Ovary (tissue), 9 donors: Measurements from ENCODE around the gene SEMA3E. TPM values are rescaled to one million over a fixed set of nuclear protein-coding genes. Genes with fewer than 3 reads are reported as not detected.
"Not testable (repeated sequence)": the region's sequence is repeated elsewhere in the genome, so short reads cannot be mapped to it uniquely, and the experiment has no call there.

ENCODE experiments used
- DNase-seq, 5 donors: peaks; one replicate each; pipeline ENCODE4 v3.0.0-alpha.2; 2019 to 2020
- H3K27ac ChIP-seq, 2 donors: fragments of 200-600 bp; one replicate each; pipeline versions ENCODE4 v1.5.1 to v1.8.0; 2019 to 2022
- H3K27me3 ChIP-seq: fragments of 200-600 bp; one replicate; pipeline ENCODE4 v1.8.0; 2022
- H3K36me3 ChIP-seq: fragments of 200-600 bp; sonication (generic); one replicate; pipeline ENCODE4 v1.5.1; 2019
- H3K4me1 ChIP-seq: one replicate; pipeline ENCODE4 v1.8.1; 2013; ENCODE audit warnings: mild to moderate bottlenecking, moderate library complexity; ENCODE audit not compliant: insufficient read depth
- H3K4me3 ChIP-seq: fragments of 200-600 bp; sonication (generic); one replicate; pipeline ENCODE4 v1.5.1; 2017
- H3K9me3 ChIP-seq, 2 donors: fragments of 200-600 bp in 1 of 2; sonication (generic) in 1 of 2; one replicate each; pipeline versions ENCODE4 v1.5.1 to v1.8.1; 2013 to 2019; ENCODE audit warnings: mild to moderate bottlenecking in 1 of 2, moderate library complexity in 1 of 2
- CTCF ChIP-seq, 3 donors: fragments of 450-650 bp in 2 of 3; fragments of 200-600 bp in 1 of 3; IDR thresholded peaks; one replicate each; pipeline versions ENCODE4 v1.5.1 to v1.8.0; 2016 to 2022; ENCODE audit warnings: antibody characterized with exemption in 3 of 3, mild to moderate bottlenecking in 1 of 3
- EP300 ChIP-seq: sonication (generic); formaldehyde crosslinking; IDR thresholded peaks from one replicate; pipeline ENCODE4 v1.6.1; 2017; ENCODE audit warnings: antibody characterized with exemption
- POLR2A ChIP-seq: fragments of 450-650 bp; IDR thresholded peaks from one replicate; pipeline ENCODE4 v1.6.1; 2017; ENCODE audit warnings: antibody characterized with exemption, mild to moderate bottlenecking, moderate library complexity
- WGBS, 3 donors: extraction: QIAGEN DNeasy Blood & Tissue Kit in 1 of 3; methylation state at CpG; one replicate each; pipeline versions ENCODE4 v1.1.5 to v1.1.7; 2013 to 2017; 5-methylcytosine and 5-hydroxymethylcytosine counted together
- intact Hi-C, 4 donors: fragments of 100-400 bp; cut with DNase I; formaldehyde crosslinking; loops; one replicate each; pipeline versions ENCODE4 v1.11.0 to v1.15.1; 2022 to 2023
- polyA plus RNA-seq, 2 donors: library from polyadenylated mRNA; stranded (reverse); fragments of 200-250 nt in 1 of 2; fragments of 350-450 nt in 1 of 2; fragmentation: Illumina TruSeq in 1 of 2; extraction: RNeasy Lipid Tissue Mini Kit (QIAGEN cat#74804) in 1 of 2; gene quantifications; one replicate each; pipeline ENCODE4 v1.2.3, GENCODE V29; 2013 to 2014
- total RNA-seq, 7 donors: library from RNA; depleted of rRNA in 2 of 7; stranded (reverse); fragments of >200 nt in 2 of 7; fragmentation: NEBNext Ultra II Directional in 3 of 7; extraction: Animal tissue kit (Norgen Biotek cat#: 25700) in 3 of 7; gene quantifications; one replicate each; pipeline versions ENCODE4 v1.1.0 to v1.2.4, GENCODE V29; 2016 to 2023
- donor health status: DM: no; HTN: no; CAD: no; lungs with moderate emphysema.
- donor health status: DM: no; HTN: no; CAD: no.
- donor health status: Bipolar disorder and iron deficiency.
- donor health status: DM: yes; HTN: yes; CAD: no.
- donor health status: DM: no; HTN: no; CAD: no.
- donor health status: DM: yes; HTN: yes; CAD: no.

SEMA3E gene
- total and polyA plus RNA-seq, 9 donors: 0.10 to 2.2 (median 0.42) TPM; not detected in 2

- H3K4me1 ChIP-seq: no peaks in the 10 kb centered on the region
- H3K27ac ChIP-seq: no peak overlapping the region
- no peak overlapping the region for H3K4me3 ChIP-seq
- intact Hi-C loops: no loop called here
- DNase-seq: no peak
- H3K27me3 ChIP-seq: no peaks in the 10 kb centered on the region
- no peaks in the 10 kb centered on the region for H3K36me3 ChIP-seq
- H3K9me3 ChIP-seq: no peaks in the 10 kb centered on the region
- TF ChIP-seq CTCF (IDR thresholded peaks at IDR 0.05): no peak
- no peak for TF ChIP-seq EP300
- TF ChIP-seq POLR2A: no peak
- 72 to 78% (median 72%) methylated on average over 4 of the region's 4 CpGs for WGBS, 3 donors
Measured at GRCh38 chr7:83439026-83439425, 209.9 kb downstream of the SEMA3E start.

GRCh38 chr7:83430289-83430688, 218.7 kb downstream of the SEMA3E start:
- H3K9me3 ChIP-seq, H3K27ac ChIP-seq, H3K4me1 ChIP-seq, H3K27me3 ChIP-seq, DNase-seq, intact Hi-C loops, H3K4me3 ChIP-seq, H3K36me3 ChIP-seq: not testable (repeated sequence)
- 92 to 97% (median 92%) methylated on average over 5 of the region's 5 CpGs for WGBS, 3 donors

- 1 to 7% (median 2%) methylated on average over 2 of the region's 2 CpGs for WGBS, 3 donors
- Histone ChIP-seq H3K36me3 (no peaks in the 10 kb centered on the region), H3K4me3 (no peak overlapping the region), H3K27me3 (no peaks in the 10 kb centered on the region), H3K4me1 (no peaks in the 10 kb centered on the region), H3K27ac (no peak overlapping the region), H3K9me3 (no peaks in the 10 kb centered on the region)
- no peak for TF ChIP-seq POLR2A
- no peak for TF ChIP-seq CTCF (IDR thresholded peaks at IDR 0.05)
- no peak for TF ChIP-seq EP300
- no peak for DNase-seq
- intact Hi-C loops: no loop called here
Measured at GRCh38 chr7:83429493-83429892, 219.4 kb downstream of the SEMA3E start.

- Histone ChIP-seq H3K27me3 (no peaks in the 10 kb centered on the region), H3K27ac (no peak overlapping the region), H3K36me3 (no peaks in the 10 kb centered on the region), H3K4me3 (no peak overlapping the region), H3K9me3 (no peaks in the 10 kb centered on the region), H3K4me1 (no peaks in the 10 kb centered on the region)
- TF ChIP-seq EP300: no peak
- no peak for TF ChIP-seq POLR2A
- TF ChIP-seq CTCF (IDR thresholded peaks at IDR 0.05): no peak
- DNase-seq: no peak
- WGBS, 3 donors: 63 to 87% (median 63%) methylated on average over 1 of the region's 1 CpG
- intact Hi-C loops: no loop called here
Measured at GRCh38 chr7:83427884-83428283, 221.1 kb downstream of the SEMA3E start.

- no peak overlapping the region for H3K4me3 ChIP-seq
- TF ChIP-seq POLR2A: no peak
- H3K27me3 ChIP-seq: no peaks in the 10 kb centered on the region
- WGBS, 3 donors: 76 to 86% (median 84%) methylated on average over 3 of the region's 3 CpGs
- DNase-seq: no peak
- H3K9me3 ChIP-seq: no peaks in the 10 kb centered on the region
- H3K4me1 ChIP-seq: no peaks in the 10 kb centered on the region
- H3K36me3 ChIP-seq: no peaks in the 10 kb centered on the region
- no peak overlapping the region for H3K27ac ChIP-seq
- intact Hi-C loops: no loop called here
Measured at GRCh38 chr7:83426325-83426724, 222.6 kb downstream of the SEMA3E start.

GRCh38 chr7:83419013-83419412, 229.9 kb downstream of the SEMA3E start:
- no peaks in the 10 kb centered on the region for H3K36me3 ChIP-seq
- no peak for DNase-seq
- intact Hi-C loops: no loop called here
- H3K27me3 ChIP-seq: no peaks in the 10 kb centered on the region
- H3K4me3 ChIP-seq: no peak overlapping the region
- no peak for TF ChIP-seq CTCF (IDR thresholded peaks at IDR 0.05)
- no peak for TF ChIP-seq POLR2A
- no peak for TF ChIP-seq EP300
- no peak overlapping the region for H3K27ac ChIP-seq
- no peaks in the 10 kb centered on the region for H3K9me3 ChIP-seq
- no peaks in the 10 kb centered on the region for H3K4me1 ChIP-seq
- WGBS, 3 donors: 67 to 71% (median 71%) methylated on average over 1 of the region's 1 CpG
